Effector CD4-positive, alpha-beta T cell (primary cell): Measurements from ENCODE around the gene TMEM11.
"Not testable (repeated sequence)": the region's sequence is repeated elsewhere in the genome, so short reads cannot be mapped to it uniquely, and the experiment has no call there.

Experiments used
- DNase-seq: peaks from one replicate; pipeline ENCODE4 v3.0.0-alpha.2; 2020

The TMEM11 gene

DNA sequence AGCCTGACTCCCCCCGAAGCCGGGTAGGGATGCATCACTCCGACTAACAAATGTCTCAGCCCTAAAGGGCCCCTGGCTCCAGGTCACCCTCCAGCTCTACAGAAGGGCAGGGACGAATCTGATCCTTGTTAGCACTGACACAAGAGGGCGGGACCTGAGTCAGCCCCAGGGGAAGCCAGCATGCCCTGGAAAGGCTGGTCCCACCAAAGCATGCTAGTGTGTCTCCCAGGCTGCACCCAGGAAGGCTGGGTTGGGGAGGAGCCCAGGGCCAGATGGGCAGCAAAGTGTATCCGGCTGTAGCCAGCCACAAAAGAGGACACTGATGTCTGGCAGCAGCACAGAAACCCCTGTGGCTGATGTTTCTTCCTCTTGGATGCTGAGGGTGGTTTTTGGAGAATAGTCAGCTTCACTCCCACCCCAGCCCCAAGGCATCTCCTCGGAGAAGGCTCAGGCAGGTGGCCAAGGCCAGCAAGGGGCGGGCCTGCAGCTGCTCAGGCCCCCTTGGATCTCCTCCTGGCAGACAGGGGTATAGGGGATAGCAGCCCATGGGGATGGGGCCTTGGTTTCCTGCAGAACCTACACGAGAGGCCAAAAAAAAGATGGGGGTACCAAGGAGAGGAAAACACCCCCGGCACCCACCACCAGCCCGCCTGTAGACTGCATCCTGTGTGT lies 28.2 kb upstream of the TMEM11 start:
- no peak for DNase-seq

DNA sequence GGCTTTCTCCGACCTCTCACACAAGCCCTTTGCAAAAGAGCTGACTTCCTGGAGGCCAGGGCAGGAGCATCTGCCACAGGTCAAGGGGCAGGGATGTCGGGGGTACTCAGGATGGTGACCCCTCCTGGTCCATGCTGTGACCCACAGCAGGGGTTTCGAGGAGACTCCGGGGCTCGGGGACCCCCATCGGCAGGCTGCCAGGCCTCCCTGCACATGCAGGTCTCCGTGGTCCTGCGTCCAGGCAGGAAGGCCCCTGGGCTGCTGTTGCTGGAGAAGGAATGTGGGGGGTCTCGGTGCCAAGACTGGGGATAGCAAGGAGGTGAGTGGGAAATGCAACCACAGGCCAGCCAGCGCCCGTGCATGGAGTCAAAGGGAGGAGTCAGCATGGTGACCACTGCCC lies 27.6 kb upstream of the TMEM11 start:
- DNase-seq: no peak

GRCh38 chr17:21240369-21241055 lies 26.6 kb upstream of the TMEM11 start:
- DNase-seq: no peak

DNA sequence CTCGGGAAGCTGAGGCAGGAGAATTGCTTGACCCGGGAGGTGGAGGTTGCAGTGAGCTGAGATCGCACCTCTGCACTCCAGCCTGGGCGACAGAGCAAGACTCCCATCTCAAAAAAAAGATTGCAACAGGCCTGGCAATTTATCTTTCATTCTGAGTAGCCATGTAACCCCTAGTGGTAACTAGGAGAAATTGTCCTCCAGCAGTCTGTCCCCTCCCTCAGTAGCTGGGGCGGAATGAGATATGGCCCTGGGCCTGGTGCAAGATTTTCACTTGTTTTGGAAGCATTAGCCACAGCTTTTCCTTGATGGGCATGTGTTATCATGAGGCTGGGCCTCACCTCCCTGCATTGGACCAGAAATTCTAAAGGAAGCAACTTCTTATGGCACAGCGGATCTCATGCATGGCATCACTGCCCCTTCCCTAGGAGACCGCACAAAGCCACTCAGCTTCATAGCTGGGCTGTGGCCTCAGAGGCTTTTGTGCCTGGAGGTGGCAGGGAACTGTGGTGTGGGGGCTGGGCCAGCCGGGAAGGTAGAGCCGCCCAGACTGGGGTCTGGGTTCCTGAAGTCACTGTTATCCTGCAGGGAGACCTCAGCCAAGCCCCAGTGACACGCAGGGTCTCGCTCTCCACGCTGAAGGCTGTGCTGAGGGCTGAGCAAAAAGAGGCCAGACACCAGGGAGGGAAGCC lies 25.9 kb upstream of the TMEM11 start:
- no peak for DNase-seq

GRCh38 chr17:21235921-21236320 lies 22.0 kb upstream of the TMEM11 start:
- no peak for DNase-seq

DNA sequence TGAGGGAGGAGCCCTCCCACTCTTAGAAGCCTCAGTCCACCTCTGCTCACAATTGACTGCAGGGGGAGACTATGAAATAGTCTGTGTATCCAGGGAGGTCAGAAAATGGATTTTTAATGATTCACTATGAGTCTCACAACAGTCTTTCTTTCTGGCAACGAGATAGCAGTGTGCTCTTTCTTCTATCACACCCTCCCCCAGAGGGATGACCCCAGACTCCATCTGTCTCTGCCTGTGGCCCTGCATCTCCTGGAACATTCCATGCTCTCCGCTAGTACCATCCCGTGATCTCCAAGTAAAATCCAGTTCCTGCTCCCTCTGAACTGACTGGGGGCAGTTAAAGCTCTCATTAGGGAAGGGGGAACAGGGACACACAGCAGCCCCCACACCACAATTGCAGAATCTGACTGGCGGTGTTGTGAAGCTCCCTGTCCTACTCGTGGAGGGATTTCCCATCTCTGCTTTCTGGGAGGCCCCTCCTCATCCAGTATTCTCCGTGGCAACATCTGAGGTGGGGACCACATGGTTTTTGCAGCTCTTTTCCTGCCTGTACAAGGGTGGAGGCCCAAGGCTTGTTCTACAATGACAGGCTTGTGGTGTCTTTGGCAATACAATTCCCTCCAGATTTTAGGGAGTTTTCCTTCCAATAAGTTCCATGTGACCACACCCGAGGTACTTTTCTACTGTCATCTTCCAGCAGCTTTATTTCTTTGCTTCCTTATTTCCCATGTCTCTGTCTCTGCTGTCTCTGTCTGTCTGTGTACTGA lies 19.8 kb upstream of the TMEM11 start:
- DNase-seq: no peak

GRCh38 chr17:21232033-21232749 lies 18.2 kb upstream of the TMEM11 start:
- no peak for DNase-seq

- no peak for DNase-seq
Observed at GRCh38 chr17:21231533-21231932, 17.6 kb upstream of the TMEM11 start.

GRCh38 chr17:21228845-21229244 lies 14.9 kb upstream of the TMEM11 start:
- no peak for DNase-seq

DNA sequence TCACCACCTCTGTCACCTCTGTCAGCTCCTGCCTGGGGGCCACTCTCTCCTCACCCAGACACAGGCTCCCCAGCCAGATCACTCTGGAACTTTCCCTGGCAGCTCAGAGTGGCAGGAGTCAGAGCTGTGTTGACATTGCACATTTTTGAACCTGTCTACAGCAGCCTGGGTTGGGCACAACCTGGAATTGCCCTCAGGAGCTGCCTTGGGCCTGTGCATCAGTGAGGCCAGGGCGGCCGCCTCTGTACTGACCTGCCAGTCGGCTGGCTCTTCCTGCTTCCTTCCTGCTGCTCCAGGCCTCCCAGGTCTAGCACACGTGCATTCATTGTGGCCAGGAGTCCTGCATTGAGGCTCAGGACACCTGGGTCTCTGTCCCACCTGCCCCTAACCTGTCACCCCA lies 14.2 kb upstream of the TMEM11 start:
- no peak for DNase-seq

- not testable (repeated sequence) for DNase-seq
Observed at GRCh38 chr17:21227277-21227676, 13.3 kb upstream of the TMEM11 start.

GRCh38 chr17:21223086-21223485 lies 9.1 kb upstream of the TMEM11 start:
- DNase-seq: no peak

GRCh38 chr17:21218831-21219380 lies 4.9 kb upstream of the TMEM11 start:
- DNase-seq: no peak

GRCh38 chr17:21218101-21218500 lies 4.1 kb upstream of the TMEM11 start:
- DNase-seq: no peak

- no peak for DNase-seq
Observed at GRCh38 chr17:21217346-21217745, 3.4 kb upstream of the TMEM11 start.

- DNase-seq: no peak
Observed at GRCh38 chr17:21215935-21216334, 2.0 kb upstream of the TMEM11 start.

DNA sequence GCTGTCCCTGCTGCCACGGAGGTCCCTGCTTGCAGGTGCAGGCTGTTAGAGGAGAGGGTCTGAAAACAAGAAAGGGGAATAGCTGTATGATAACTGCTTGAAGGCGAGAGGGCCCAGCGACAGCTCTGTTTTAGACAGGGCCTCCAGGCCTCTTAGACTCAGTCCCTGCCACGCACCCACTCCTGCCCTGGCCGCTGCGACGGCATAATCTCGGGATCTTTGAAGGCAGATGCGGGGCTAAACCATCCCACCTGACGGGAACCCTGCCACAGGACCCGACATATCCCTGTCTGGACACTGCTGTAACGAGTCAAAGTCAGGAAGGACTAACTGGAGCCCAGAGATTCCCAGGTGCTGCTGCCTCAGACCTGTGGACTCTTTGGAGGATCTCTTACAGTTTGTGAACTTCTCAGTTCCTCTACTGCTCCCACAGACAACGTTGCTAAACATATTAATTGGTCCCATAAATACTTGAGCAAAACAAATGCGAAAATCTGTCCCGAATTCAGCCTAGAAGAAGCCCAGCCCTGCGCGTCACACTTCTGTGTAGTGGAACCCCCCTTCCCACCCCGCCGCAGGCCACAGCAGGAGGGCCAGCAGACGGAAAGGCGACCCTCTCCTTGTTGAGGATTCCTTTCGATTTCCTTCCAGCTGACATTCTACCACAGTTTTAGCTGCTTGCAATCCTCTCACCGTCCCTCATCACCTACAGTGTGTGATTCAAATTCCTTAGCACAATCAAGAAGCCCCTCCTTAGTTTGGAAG lies 998 bp upstream of the TMEM11 start:
- no peak for DNase-seq

DNA sequence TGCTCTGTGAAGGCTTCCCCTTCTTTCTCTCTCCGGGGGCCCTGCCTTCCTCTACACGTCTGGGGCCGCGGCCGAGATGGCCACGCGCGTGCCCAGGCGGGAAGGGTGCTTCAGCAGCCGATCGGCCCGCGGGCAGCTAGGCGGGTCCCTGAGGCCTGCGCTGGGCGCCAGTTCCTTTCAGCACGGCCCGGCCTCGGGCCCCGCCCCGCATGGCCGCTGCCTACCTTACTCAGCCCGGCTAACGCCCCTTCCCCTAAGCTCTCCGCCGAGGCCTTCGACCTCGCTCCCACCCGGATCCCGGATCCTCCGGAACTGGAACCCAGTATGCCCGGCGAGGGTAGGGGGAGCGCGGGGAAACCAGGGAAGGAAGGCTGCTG lies 335 bp downstream of the TMEM11 start:
- no peak for DNase-seq

GRCh38 chr17:21212826-21213637 lies 929 bp downstream of the TMEM11 start:
- DNase-seq: no peak

DNA sequence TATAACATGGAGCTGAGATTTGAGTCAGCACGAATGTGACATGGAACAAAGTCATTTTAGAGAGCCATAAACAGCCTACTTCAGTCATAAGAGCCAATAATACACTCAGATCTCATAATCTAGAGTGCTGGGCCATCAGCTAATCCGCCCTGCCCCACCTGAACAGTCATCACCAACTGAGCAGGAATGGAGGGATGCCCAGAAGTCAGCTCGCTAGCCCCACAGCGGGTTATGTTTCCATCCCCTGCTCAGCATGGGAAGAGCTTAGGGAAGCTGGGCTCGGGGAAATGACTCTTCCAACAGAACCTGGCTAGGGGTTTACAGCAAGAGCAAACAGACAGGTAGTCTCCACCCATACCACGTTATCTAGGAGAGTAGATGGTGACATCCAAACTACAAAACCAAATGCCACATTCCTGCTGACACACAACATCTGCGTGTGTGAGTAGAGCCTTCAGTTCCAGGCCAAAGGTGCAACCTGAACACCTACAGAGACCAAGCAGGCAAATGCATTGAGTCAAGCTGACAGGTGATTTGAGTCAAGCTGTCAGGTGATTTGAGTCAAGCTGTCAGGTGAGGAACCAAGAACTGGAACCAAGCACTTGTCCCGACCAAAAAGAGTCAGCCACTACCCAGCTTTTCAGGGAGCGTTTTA lies 2.0 kb downstream of the TMEM11 start:
- no peak for DNase-seq
